NCI-H2227 (cell line): ENCODE measurements around the gene TMEM132C.

Source experiments
- DNase-seq: peaks from one replicate; lab custom pipeline; 2025; ENCODE audit not compliant: unreplicated experiment; lab: John Stamatoyannopoulos, UW

TMEM132C gene

DNA sequence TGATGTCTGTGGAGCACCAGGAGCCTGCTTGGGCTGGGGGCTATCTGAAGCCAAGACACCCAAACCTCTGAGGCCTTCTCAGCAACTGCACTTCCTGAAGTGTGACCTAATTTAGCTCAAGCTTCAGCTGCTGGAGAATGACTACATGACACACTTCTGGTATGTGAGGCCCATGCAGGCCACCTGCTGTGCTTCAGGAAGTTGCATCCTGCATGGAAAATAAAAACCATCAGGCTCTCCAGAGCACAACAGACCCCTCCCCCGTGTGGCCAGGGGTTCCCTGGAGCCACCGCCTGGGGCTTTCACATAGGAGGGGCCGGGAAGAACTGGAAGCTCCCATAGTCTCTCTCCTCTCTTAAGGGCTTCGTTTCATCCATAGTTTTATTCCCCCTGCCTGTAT is 339.1 kb downstream of the TMEM132C start:
- no peak for DNase-seq

DNA sequence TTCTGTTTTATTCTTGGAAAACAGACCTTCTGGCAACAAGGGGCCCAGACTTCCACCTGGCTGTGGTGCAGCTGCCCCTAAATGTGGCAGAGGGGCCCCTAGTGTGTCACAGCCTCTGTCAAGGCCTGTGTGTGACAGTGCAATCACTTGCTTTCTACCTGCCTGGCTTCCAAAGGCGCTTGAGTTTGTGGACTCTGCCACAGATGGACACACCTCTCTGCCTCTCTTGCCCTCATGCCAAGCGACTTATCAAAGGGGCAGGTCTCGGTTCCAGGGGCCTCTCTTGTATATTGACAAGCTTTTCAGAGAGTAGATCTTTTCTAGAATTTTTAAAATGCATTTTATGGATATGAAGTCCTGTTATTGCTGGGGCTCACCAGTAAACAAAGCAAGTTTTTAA is 339.6 kb downstream of the TMEM132C start:
- DNase-seq, result no peak

DNA sequence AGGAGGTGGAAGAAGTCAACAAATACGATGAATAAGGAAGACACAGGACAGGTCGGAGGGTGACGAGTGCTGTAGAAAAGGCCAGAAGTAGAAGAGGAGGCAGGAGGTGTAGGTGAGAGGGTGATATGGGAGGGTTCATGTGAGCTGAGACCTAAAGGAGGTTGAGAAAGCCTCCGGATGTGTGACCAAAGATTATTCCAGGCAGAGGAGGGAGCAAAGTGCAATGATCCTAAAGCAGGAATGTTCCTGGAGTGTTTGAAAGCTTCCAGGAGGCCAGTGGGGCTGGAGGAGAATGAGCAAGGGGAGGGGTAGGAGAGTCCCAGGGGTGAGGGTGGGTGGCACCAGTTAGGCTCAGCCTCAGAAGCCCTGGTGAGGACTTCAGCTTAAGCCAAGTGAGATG is 340.0 kb downstream of the TMEM132C start:
- DNase-seq, result no peak

DNA sequence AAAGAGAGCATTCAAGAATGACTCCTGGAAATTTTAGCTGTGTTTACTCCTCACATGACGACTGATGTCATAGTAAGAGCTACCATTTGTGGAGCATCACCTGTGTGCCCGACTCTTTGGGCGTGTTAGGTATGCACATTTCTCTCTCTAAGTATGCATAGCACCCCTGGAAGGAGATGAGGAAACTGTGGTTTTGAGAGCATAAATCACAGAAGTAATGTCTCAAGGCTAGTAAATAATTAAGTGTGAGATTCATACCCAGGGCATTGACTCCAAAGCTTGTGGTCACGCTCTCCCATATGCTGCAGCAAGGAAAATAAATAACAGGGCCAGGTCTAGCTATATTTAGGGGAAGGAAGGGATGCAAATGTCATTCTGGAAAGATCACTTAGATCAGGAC is 340.7 kb downstream of the TMEM132C start:
- no peak for DNase-seq

DNA sequence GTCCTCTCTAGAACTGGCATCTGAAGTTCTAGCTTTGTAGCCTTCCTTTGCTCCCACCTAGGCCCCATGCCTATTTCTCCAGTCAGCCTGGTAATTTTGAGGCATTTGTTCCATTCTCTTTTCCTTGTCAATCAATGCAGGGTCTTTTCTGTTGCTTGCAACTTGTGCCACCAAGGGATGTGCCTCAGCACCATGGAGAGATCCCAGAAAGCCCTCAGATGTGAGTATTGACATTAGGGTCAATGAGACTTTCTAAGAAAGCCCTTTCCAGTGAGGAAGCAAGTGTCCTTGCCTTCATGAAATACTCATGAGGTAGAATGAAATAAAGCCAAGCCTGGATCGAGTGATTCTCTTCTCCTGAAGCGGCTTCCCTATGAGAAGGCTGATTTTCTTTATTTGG is 342.9 kb downstream of the TMEM132C start:
- no peak for DNase-seq

GRCh38 chr12:128611736-128612135 is 344.8 kb downstream of the TMEM132C start:
- DNase-seq, result no peak

GRCh38 chr12:128612150-128612850 is 345.3 kb downstream of the TMEM132C start:
- no peak for DNase-seq

DNA sequence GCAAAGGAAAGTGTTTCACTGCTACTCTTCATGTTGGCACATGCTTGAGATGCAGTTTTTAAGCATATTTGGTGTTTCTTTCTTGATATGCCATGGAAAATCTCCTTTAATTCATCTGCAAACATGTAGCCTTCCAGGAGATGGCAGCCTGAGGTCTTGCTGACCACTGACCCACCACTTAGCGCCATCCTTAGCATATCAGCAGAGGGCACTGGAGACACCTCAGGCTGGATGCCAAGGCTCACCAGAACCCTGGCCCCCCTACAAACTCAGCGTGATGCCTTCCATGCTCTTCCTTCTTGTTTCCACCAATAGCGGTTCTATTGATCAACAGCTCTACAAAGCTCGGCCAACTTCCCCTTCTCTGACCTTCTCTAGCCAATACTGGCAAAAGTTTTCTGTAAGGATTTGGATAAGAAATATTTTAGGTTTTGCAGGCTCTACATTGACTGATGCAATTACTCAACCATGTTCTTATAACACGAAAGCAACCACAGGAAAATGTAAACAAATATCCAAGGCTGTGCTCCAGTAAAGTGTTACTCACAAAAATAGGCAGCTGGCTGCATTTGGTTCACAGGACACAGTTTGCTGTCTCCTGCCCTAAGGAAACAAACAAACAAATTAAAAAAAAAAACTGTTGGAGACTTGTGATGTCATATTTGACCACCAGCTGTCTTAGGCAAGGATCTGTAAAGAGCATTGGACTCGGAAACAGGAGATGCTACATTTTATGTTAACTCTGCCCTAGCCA is 347.0 kb downstream of the TMEM132C start:
- DNase-seq, result no peak

- no peak for DNase-seq
Observed at GRCh38 chr12:128617304-128617833, 350.4 kb downstream of the TMEM132C start.

GRCh38 chr12:128619263-128619662 is 352.3 kb downstream of the TMEM132C start:
- DNase-seq, result no peak

GRCh38 chr12:128621304-128621703 is 354.3 kb downstream of the TMEM132C start:
- DNase-seq, result no peak

- DNase-seq, result no peak
Observed at GRCh38 chr12:128623748-128624147, 356.8 kb downstream of the TMEM132C start.

- no peak for DNase-seq
Observed at GRCh38 chr12:128626808-128627320, 359.9 kb downstream of the TMEM132C start.

DNA sequence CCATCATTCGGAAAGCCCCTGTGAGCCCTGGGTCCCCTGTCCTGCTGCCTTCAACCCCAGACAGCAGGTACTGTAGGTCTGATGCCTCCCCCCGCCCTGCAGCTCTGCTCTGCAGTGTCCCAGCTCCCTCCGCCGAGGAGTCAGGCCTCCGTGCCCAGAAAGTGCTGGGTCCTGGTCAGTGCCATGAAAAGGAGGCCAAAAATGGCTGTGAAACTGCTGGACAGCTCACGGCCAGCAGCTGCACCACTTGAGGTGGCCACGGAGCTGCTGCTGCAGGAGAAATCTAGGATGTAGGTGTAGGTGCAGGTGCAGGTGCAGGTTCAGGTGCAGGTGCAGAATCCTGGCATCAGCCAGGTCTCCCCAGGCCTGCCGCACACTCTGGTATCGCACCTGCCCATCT is 360.7 kb downstream of the TMEM132C start:
- DNase-seq, result no peak

GRCh38 chr12:128629979-128630378 is 363.0 kb downstream of the TMEM132C start:
- DNase-seq, result no peak

- DNase-seq, result no peak
Observed at GRCh38 chr12:128637642-128638606, 371.0 kb downstream of the TMEM132C start.

DNA sequence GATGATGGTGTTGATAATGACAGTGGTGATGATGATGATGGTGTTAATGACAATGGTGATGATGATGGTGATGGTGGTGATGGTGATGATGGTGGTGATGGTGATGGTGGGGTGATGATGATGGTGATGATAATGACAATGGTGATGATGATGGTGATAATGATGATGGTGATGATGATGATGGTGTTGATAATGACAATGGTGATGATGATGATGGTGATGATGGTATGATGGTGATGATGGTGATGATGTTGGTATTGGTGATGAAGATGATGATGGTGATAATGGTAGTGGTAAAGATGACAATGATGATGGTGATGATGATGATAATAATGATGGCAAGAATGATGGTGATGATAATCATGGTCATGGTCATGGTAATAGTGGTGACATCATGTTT is 372.1 kb downstream of the TMEM132C start:
- no peak for DNase-seq

DNA sequence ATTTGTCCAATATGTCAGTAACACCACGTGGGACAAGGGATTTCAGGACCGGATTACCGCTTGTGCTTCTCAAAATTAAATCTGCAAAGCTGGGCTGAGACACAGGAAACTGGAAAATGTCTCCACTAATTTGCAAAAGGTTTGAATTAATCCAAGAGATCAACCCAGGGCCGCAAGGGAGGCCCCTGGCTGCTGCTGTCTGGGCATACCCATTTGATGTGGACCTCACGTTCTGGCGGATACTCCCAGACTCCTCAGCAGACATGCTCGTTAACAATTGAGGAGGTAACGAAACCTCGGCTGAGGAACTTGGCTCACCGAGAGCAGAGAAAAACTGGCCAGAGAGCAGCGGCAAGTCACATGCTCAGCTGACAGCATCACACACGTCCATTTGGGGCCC is 376.2 kb downstream of the TMEM132C start:
- no peak for DNase-seq

DNA sequence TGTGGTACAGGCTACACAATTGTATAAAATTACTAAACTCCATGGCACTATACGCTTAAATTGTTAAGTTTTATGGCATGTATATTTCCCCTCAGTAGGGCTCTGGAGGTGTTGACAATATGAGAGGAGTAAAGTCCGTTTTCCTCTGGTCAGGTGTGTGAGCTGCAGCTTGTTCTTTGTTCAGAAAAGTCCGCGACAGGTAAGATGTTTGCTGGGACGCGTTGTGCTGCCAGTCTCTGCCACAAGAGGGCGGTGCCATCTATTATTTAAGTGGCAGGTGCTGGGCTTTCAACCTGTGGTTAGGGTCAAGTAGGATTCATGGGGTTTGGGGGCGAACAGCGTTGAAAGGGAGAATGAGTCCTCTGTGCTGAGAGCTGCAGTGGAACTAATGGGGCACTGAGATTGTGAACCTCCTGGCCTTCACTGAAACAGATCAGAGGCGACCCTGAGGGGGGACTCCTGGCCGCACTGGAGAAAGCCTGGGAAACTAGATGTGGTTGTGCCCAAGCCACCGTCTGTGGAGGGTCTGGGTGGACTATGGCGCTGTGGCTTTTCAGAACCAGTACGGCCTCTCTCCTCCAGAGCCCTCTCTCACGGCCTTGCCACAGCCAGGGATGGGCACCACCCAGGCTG is 377.8 kb downstream of the TMEM132C start:
- no peak for DNase-seq

- no peak for DNase-seq
Observed at GRCh38 chr12:128649902-128650301, 382.9 kb downstream of the TMEM132C start.
